CD14-positive monocyte (primary cell): ENCODE data around the gene H6PD. TPM values are rescaled to one million over a fixed set of nuclear protein-coding genes. Genes with fewer than 3 reads are reported as not detected.
A peak's percentile ranks its signal among the peaks of the same experiment; 100 is the strongest.

Source experiments
- DNase-seq, 3 donors: peaks; one replicate each; pipeline ENCODE4 v3.0.0-alpha.2; 2011 to 2022
- H2AFZ ChIP-seq: 2 replicates; pipeline ENCODE4 v1.6.0; 2012; ENCODE audit warnings: mild to moderate bottlenecking, low read depth, low read length, inconsistent platforms; ENCODE audit not compliant: insufficient read depth, poor library complexity, severe bottlenecking
- H3K27ac ChIP-seq, 2 donors: 1 replicate in 1 of 2; 2 replicates in 1 of 2; pipeline ENCODE4 v1.5.1; 2012 to 2013; ENCODE audit warnings: low read length in 2 of 2, control low read depth in 1 of 2, inconsistent platforms in 1 of 2, low read depth in 1 of 2, mild to moderate bottlenecking in 1 of 2
- H3K27me3 ChIP-seq, 2 donors: one replicate each; pipeline versions ENCODE4 v1.6.0 to v1.6.1; 2011 to 2013; ENCODE audit warnings: low read length in 2 of 2; ENCODE audit not compliant: control insufficient read depth in 2 of 2, insufficient read depth in 2 of 2
- H3K36me3 ChIP-seq, 2 donors: replicated peaks in 1 of 2; 1 replicate in 1 of 2; 2 replicates in 1 of 2; pipeline versions ENCODE4 v1.5.1 to v1.6.1; 2012 to 2013; ENCODE audit warnings: low read length in 2 of 2, control low read depth in 1 of 2, inconsistent platforms in 1 of 2, mild to moderate bottlenecking in 1 of 2; ENCODE audit not compliant: insufficient read depth in 2 of 2, control insufficient read depth in 1 of 2
- H3K4me1 ChIP-seq, 2 donors: 1 replicate in 1 of 2; 2 replicates in 1 of 2; pipeline versions ENCODE4 v1.5.1 to v1.6.1; 2012 to 2013; ENCODE audit warnings: low read length in 2 of 2, control low read depth in 1 of 2, inconsistent platforms in 1 of 2, mild to moderate bottlenecking in 1 of 2, moderate library complexity in 1 of 2; ENCODE audit not compliant: insufficient read depth in 2 of 2, control insufficient read depth in 1 of 2
- H3K4me2 ChIP-seq: replicated peaks from 2 replicates; pipeline ENCODE3; 2012; ENCODE audit warnings: low read length, moderate library complexity, mild to moderate bottlenecking; ENCODE audit not compliant: poor library complexity, severe bottlenecking; ENCODE audit errors: extremely low read depth
- H3K4me3 ChIP-seq, 3 experiments: fragments of 200-600 bp in 1 of 3; sonication (generic) in 1 of 3; replicated peaks in 1 of 3; 1 replicate in 2 of 3; 2 replicates in 1 of 3; pipeline ENCODE4 v1.5.1; 2011 to 2013; ENCODE audit warnings: low read length in 3 of 3, mild to moderate bottlenecking in 3 of 3, control low read depth in 2 of 3, low read depth in 2 of 3, inconsistent platforms in 1 of 3, moderate library complexity in 1 of 3
- H3K79me2 ChIP-seq: 2 replicates; pipeline ENCODE4 v1.6.0; 2012; ENCODE audit warnings: mild to moderate bottlenecking, control low read depth, inconsistent platforms, low read length, moderate library complexity; ENCODE audit not compliant: insufficient read depth
- H3K9ac ChIP-seq: 2 replicates; pipeline ENCODE4 v1.6.0; 2017; ENCODE audit warnings: low read length, mild to moderate bottlenecking; ENCODE audit not compliant: insufficient read depth, poor library complexity, severe bottlenecking
- H3K9me3 ChIP-seq, 2 donors: replicated peaks in 1 of 2; 1 replicate in 1 of 2; 2 replicates in 1 of 2; pipeline versions ENCODE4 v1.5.1 to v1.6.1; 2012 to 2013; ENCODE audit warnings: low read length in 2 of 2, control low read depth in 1 of 2; ENCODE audit not compliant: control insufficient read depth in 1 of 2, insufficient read depth in 1 of 2
- H4K20me1 ChIP-seq: 2 replicates; pipeline ENCODE4 v1.6.0; 2012; ENCODE audit warnings: mild to moderate bottlenecking, low read length, control low read depth, moderate library complexity; ENCODE audit not compliant: insufficient read depth
- H3K27ac Mint-ChIP-seq, 7 donors: one replicate each; pipeline ENCODE4 v1.8.0; 2020; ENCODE audit warnings: mild to moderate bottlenecking in 7 of 7, mixed read lengths in 7 of 7, moderate library complexity in 6 of 7, inconsistent platforms in 2 of 7
- H3K27me3 Mint-ChIP-seq, 3 donors: one replicate each; pipeline ENCODE4 v1.8.0; 2021 to 2022; ENCODE audit warnings: low read depth in 3 of 3, mild to moderate bottlenecking in 3 of 3, mixed read lengths in 3 of 3, moderate library complexity in 3 of 3, inconsistent platforms in 1 of 3
- H3K36me3 Mint-ChIP-seq, 2 donors: one replicate each; pipeline ENCODE4 v1.8.0; 2020; ENCODE audit warnings: mixed read lengths in 2 of 2, inconsistent platforms in 1 of 2, mild to moderate bottlenecking in 1 of 2
- H3K4me1 Mint-ChIP-seq: one replicate; pipeline ENCODE4 v1.8.0; 2020; ENCODE audit warnings: mild to moderate bottlenecking, mixed read lengths
- H3K4me3 Mint-ChIP-seq, 2 donors: one replicate each; pipeline ENCODE4 v1.8.0; 2020; ENCODE audit warnings: mild to moderate bottlenecking in 2 of 2, mixed read lengths in 2 of 2, moderate library complexity in 1 of 2
- H3K9me3 Mint-ChIP-seq, 7 donors: one replicate each; pipeline ENCODE4 v1.8.0; 2020 to 2022; ENCODE audit warnings: mixed read lengths in 7 of 7, mild to moderate bottlenecking in 6 of 7, moderate library complexity in 6 of 7, inconsistent platforms in 2 of 7
- WGBS: methylation state at CpG from one replicate; pipeline ENCODE4 v1.1.5; 2013; ENCODE audit warnings: missing lambda C conversion rate; ENCODE audit not compliant: insufficient coverage; 5-methylcytosine and 5-hydroxymethylcytosine counted together
- intact Hi-C, 2 donors: fragments of 100-400 bp; cut with micrococcal nuclease; formaldehyde crosslinking; loops; one replicate each; pipeline versions ENCODE4 v1.15.0 to v1.15.1; 2023
- polyA plus RNA-seq, 3 donors: library from polyadenylated mRNA; depleted of rRNA in 1 of 3; unstranded in 2 of 3; stranded (reverse) in 1 of 3; fragments of 300-500 nt in 2 of 3; fragments of >200 nt in 1 of 3; fragmentation: Illumina TruSeq in 2 of 3; gene quantifications; 1 replicate in 2 of 3; 2 replicates in 1 of 3; pipeline ENCODE4 v1.2.3, GENCODE V29; 2012 to 2021
- TF ChIP-seq, protein P1 (sequence below): fragments of 200-600 bp; IDR thresholded peaks from one replicate; pipeline ENCODE4 v1.8.0; 2022; ENCODE audit warnings: antibody characterized with exemption, mild to moderate bottlenecking

The H6PD gene
- polyA plus RNA-seq, 3 donors, result 8.6 to 15.9 (median 11.4) TPM

DNA sequence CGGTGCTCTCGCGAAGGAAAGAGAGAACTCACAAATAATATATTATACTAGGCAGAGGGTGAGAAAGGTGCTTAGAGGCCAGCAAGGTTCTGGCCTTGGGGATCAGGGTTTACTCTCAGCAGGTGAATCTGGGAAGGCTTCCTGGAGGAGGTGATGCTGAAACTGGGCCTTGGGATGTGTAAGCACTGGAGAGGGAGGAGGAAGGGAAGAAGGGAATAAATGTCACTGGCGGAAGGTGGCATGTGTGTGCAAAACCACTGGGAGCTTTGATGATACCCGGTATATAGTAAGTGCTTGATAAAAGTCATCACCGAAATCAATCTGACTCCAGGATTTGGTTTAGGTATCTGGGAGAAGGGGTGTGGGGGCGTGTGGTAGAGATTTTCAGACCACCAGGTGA is 82.5 kb downstream of the H6PD start:
- TF ChIP-seq, protein P1, sequence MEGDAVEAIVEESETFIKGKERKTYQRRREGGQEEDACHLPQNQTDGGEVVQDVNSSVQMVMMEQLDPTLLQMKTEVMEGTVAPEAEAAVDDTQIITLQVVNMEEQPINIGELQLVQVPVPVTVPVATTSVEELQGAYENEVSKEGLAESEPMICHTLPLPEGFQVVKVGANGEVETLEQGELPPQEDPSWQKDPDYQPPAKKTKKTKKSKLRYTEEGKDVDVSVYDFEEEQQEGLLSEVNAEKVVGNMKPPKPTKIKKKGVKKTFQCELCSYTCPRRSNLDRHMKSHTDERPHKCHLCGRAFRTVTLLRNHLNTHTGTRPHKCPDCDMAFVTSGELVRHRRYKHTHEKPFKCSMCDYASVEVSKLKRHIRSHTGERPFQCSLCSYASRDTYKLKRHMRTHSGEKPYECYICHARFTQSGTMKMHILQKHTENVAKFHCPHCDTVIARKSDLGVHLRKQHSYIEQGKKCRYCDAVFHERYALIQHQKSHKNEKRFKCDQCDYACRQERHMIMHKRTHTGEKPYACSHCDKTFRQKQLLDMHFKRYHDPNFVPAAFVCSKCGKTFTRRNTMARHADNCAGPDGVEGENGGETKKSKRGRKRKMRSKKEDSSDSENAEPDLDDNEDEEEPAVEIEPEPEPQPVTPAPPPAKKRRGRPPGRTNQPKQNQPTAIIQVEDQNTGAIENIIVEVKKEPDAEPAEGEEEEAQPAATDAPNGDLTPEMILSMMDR, result no peak
- no peak overlapping the region for H3K27ac ChIP-seq
- no peaks in the 10 kb centered on the region for H3K79me2 ChIP-seq
- 93% methylated on average over 3 of the region's 7 CpGs for WGBS
- H3K9me3 ChIP-seq, result no peaks in the 10 kb centered on the region
- no peak for DNase-seq
- H3K27me3 Mint-ChIP-seq, result peaks cover 14 to 24% (median 18%) of the 10 kb centered on the region in 3 donors
- H3K36me3 Mint-ChIP-seq, result no peaks in the 10 kb centered on the region
- H3K4me2 ChIP-seq, result no peak overlapping the region
- H3K4me3 Mint-ChIP-seq, result peak overlapping the region in 1 of 2 donors; percentile 26
- no peaks in the 10 kb centered on the region for H3K4me1 ChIP-seq
- no peaks in the 10 kb centered on the region for H3K9me3 Mint-ChIP-seq
- H2AFZ ChIP-seq, result no peak overlapping the region
- H4K20me1 ChIP-seq, result no peaks in the 10 kb centered on the region
- no peak overlapping the region for H3K9ac ChIP-seq
- intact Hi-C loops, result no loop called here
- no peak overlapping the region for H3K4me3 ChIP-seq
- no peaks in the 10 kb centered on the region for H3K36me3 ChIP-seq
- H3K27me3 ChIP-seq, result peaks cover 0 to 12% of the 10 kb centered on the region in 2 donors
- H3K27ac Mint-ChIP-seq, result no peak overlapping the region
- no peaks in the 10 kb centered on the region for H3K4me1 Mint-ChIP-seq

DNA sequence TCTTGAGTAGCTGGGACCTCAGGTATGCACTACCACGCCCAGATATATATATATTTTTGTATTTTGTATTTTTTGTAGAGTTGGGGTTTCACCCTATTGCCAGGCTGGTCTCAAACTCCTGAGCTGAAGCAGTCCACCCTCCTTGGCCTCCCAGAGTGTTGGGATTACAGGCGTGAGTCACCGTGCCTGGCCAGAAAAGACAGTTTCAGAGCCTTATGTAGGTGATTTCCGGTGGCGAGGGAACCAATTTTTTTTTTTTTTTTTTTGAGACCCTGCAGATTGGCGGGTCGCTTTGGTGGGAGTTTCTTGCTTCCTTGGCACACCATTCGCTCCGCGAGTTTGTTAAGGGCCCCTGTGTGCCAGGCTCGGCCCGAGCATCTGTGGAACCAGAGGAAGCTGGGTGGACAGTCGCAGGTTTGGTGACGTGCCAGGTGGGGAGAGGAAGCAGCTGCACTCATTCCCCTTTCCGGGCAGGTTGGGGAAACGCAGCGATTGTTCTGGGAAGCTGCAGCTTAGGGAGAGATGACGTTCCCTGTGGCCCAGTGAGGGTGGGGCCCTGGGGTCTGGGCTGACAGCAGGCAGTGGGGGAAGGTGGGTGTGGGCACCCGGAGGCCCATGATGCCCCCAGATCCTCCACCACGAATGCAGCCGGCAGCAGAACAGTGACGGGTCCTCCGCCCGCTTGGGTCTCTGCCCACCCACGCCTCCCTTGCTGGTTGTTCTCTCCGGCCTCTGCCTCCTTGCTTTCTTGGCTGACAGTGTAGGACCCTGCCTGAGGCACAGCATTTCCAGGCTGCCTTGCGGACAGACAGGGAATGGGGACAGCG is 83.2 kb downstream of the H6PD start:
- no peak overlapping the region for H3K27ac ChIP-seq
- 16% methylated on average over 26 of the region's 28 CpGs for WGBS
- H3K4me2 ChIP-seq, result no peak overlapping the region
- peaks cover 0 to 1% (median 0%) of the 10 kb centered on the region in 7 donors for H3K9me3 Mint-ChIP-seq
- H3K4me3 Mint-ChIP-seq, result peak overlapping the region in 1 of 2 donors; percentile 48
- no peaks in the 10 kb centered on the region for H3K4me1 Mint-ChIP-seq
- H3K4me1 ChIP-seq, result no peaks in the 10 kb centered on the region
- no peak overlapping the region for H3K9ac ChIP-seq
- H3K4me3 ChIP-seq, result no peak overlapping the region
- H3K79me2 ChIP-seq, result no peaks in the 10 kb centered on the region
- H3K27ac Mint-ChIP-seq, result no peak overlapping the region
- no peaks in the 10 kb centered on the region for H3K9me3 ChIP-seq
- peaks cover 0 to 12% of the 10 kb centered on the region in 2 donors for H3K27me3 ChIP-seq
- no peak overlapping the region for H2AFZ ChIP-seq
- intact Hi-C loops, result no loop called here
- H3K27me3 Mint-ChIP-seq, result peaks cover 16 to 24% (median 17%) of the 10 kb centered on the region in 3 donors
- no peaks in the 10 kb centered on the region for H4K20me1 ChIP-seq
- TF ChIP-seq, protein P1, result no peak
- no peak for DNase-seq
- H3K36me3 Mint-ChIP-seq, result no peaks in the 10 kb centered on the region
- H3K36me3 ChIP-seq, result no peaks in the 10 kb centered on the region
